AML-193 (cell line): ENCODE results near the gene TCP10L.
"Not testable (repeated sequence)": the region's sequence is repeated elsewhere in the genome, so short reads cannot be mapped to it uniquely, and the experiment has no call there.

ENCODE experiments used
- DNase-seq, 2 experiments: peaks; one replicate each; lab custom pipeline; 2025; lab: John Stamatoyannopoulos, UW

TCP10L gene

GRCh38 chr21:32554832-32555638 lies 30.3 kb downstream of the TCP10L start:
- DNase-seq = no peak

DNA sequence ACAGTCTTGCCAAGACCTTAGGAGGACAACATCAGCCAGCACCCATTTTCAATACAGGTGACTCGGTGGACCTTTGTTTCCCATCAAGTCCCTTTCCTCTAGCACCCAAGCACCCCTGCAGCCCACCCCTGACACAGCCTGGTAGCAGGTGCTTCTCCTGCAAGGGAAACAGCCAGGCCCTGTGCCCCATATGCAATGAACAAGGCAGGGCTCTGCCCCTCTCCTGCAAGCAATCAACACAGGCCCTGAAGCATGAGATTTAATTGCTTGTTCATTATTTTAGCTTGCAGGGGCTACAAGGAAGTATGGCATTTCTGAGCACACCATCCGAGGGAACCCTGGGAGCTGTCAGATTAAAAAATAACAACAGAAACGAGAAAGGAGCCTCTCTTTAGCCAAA lies 35.4 kb downstream of the TCP10L start:
- no peak for DNase-seq

DNA sequence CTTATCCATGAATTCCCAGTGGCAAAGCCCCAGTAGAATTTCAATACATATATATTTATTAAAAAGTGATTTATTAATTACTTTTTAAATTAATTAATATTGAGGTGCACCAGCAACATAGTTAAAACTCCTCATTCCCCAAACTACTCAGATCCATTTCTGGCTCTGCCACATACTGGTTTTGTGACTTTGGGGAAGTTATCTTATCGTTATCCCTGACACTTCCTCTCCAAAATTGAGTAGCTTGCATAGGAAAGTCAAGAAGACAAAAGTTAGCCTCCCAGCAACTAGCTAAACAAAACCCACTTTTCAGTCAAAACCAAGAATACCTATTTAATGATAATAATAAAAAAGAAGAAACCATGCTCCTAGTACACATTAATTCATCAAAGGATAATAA lies 35.9 kb downstream of the TCP10L start:
- DNase-seq = no peak

DNA sequence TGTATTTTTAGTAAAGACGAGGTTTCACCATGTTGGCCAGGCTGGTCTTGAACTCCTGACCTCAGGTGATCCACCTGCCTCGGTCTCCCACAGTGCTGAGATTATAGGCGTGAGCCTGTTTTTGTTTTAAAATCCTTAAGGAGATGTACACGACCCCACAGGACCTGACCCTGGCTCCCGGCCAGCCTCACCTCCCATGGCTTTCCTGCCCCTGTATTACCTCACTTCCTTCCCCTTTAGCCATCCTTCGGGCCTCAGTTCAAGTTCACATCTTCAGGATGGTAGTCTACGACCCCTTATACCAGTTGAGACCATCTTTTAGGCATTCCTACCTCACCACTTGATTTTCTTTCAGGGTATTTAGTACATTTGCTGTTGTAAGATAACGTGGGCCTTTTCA lies 36.3 kb downstream of the TCP10L start:
- no peak for DNase-seq

DNA sequence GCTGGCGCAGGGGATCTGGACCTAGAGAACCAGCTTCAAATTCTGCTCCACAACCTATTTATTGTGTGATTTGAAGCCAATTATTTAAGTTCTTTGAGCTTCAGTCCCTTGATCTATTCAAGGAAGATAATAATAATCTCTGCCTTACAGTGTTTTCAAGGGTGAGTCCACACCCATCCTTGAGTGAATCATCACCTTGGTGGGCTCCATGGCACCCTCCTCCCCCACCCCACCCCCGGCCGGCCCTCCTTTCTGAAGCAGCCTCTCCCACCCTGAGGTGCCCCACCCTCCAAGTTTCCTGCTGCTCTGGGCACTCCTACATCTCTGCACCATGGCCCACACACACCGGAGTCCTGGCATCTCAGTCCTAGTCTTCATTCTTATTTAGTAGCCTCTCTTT lies 38.3 kb downstream of the TCP10L start:
- no peak for DNase-seq

GRCh38 chr21:32545948-32546441 lies 39.3 kb downstream of the TCP10L start:
- no peak for DNase-seq

GRCh38 chr21:32544697-32545096 lies 40.6 kb downstream of the TCP10L start:
- DNase-seq = no peak

GRCh38 chr21:32543975-32544374 lies 41.3 kb downstream of the TCP10L start:
- DNase-seq = no peak

GRCh38 chr21:32543056-32543455 lies 42.3 kb downstream of the TCP10L start:
- not testable (repeated sequence) for DNase-seq

- no peak for DNase-seq
Measured at GRCh38 chr21:32539378-32539777, 45.9 kb downstream of the TCP10L start.

- no peak for DNase-seq
Measured at GRCh38 chr21:32538147-32538792, 47.1 kb downstream of the TCP10L start.

DNA sequence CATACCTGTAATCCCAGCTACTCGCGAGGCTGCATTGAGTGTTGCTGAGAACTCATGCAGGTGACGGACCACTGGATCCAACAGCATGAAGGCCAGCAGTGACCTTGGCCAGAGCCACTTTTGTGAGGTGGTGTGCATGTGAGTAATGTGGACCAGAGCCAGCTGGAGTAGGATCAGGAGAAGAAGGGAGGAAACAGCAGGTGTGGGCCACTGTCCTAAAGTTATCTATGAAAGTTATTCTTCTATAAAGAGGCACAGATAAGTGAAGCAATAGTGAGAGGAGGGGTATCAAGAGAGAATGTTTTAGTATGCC lies 47.8 kb downstream of the TCP10L start:
- no peak for DNase-seq

- no peak for DNase-seq
Measured at GRCh38 chr21:32535612-32536011, 49.7 kb downstream of the TCP10L start.

DNA sequence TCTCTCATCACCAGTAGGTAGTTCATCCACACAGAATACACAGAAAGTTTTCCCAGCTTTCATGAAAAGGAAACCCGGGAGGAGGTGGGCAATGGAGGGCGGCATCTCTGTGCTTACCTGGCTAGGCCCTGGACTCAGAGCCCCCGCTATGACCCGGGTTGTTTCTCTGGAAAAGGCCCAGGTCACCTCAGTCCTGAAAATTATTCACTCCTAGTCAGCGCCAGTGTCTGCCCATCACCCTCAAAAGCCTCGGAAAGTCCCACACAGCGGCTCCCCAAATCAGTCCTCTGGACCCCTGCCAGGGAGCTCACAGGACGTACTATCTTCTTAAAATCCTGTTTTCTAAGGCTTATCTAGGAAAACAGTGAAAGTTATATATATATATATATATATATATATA lies 51.2 kb downstream of the TCP10L start:
- DNase-seq = no peak

DNA sequence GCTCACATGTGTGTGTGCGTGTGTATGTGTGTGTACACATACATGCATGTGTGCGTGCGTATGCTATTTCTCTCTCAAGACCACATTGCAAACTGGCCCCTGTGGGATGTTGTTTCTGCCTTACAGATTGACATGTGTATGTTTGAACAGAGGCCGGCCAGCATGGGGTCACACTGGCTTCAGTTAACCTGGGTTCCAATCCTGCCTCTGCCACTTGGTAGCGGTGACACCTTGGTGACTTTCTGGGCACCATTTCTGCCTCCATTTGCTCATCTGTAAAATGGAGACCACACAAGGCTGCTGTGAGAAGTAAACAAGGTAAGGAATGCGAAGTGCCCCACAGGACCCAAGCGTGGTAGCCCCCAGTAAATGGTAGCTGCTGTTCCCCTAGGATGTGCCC lies 51.7 kb downstream of the TCP10L start:
- DNase-seq = no peak

DNA sequence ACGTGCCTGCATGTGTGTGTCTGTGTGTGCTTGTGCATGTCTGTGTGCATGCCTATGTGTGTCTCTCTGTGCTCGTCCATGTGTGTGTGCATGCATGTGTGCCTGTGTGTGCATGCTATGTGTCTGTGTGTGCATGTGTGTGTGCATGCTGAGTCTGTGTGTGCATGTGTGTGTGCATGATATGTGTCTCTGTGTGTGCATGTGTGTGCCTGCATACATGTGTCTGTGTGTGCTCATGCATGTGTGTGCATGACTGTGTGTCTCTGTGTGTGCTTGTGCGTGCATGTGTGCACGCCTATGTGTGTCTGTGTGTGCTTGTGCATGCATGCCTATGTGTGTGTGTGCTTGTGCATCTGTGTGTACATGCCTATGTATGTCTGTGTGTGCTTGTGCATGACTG lies 52.3 kb downstream of the TCP10L start:
- DNase-seq = no peak

- DNase-seq = no peak
Measured at GRCh38 chr21:32532636-32533035, 52.7 kb downstream of the TCP10L start.

GRCh38 chr21:32531561-32531960 lies 53.8 kb downstream of the TCP10L start:
- not testable (repeated sequence) for DNase-seq

DNA sequence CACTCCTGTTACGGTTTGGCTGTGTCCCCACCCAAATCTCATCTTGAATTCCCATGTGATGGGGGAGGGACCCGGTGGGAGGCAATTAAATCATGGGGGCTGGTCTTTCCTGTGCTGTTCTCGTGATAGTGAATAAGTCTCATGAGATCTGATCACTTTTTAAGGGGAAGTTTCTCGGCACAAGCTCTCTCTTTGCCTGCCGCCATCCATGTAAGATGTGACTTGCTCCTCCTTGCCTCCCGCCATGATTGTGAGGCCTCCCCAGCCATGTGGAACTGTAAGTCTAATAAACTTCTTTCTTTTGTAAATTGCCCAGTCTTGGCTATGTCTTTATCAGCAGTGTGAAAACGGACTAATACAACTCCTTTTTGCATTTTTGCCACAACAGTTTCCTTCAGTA lies 54.5 kb downstream of the TCP10L start:
- not testable (repeated sequence) for DNase-seq

DNA sequence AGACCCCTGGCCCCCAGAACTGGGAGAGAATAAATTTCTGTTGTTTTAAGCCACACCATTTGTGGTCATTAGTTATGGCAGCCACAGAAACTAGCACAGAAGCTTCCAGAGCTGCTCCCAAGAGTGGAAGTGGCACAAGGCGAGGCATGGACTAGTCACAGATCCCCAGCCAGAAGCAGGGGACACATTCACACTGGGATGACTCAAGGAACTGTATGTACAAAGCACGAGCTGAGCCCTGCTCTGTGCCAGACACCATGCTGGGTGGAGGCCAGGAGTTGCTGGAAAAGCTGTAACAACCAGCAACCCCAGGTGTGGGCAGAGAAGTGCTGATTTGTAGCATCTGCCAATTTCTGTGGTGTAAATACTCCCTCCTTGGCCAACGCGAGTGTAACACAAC lies 55.6 kb downstream of the TCP10L start:
- no peak for DNase-seq

DNA sequence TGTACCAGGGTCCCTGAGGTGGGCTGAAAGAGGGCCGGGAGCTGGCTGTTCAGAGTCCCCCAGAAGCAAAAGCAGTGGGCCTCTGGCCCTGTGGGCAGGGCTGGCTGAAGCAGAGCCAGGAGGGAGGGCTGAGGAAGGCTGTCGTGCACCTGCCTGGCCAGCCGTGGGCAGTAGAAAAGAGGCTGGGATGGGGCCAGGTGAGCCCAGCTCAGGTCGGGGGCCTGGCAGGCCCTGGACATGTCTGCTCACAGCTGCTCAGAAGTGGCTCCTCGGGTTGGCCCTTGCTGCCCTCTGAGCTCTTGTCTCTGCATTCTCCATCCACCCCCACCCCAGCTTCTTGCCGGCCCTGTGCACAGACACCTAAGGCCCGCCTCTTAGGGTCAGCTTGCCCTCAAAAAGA lies 60.0 kb downstream of the TCP10L start:
- no peak for DNase-seq

DNA sequence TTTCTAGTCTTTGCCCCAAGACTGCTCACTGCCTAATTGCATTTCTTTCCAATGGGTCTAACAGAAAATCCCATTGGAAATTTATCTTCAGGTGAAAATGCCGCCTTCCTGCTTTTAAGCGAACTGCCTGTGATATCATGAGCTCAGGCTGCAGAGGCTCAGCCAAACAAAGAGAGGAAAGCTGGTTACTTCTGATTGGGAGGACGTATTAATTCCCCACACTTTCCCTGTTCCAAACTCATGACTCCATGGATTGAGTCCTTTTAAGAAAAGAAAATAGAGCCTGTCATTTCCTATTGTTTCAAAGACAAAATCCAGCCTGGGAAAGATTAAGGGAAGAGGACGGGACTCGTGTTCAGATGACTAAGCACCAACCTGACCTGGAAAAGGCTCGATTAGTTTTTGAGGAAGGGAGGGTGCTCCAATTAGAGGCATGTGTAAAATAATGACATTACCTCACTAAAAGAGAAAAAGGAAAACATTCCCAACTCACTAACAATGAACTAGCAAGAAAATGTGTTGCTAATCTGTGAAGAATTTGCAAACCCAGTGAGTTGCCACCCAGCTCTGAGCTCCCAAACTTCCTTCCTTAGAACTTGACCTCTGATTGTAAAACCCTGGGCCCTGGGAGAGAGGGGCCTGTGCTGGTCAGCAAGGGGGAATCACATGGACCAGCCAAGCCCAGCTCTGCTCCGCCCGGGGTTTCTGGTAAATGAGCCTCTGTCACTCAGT lies 61.2 kb downstream of the TCP10L start:
- DNase-seq = no peak
